Keratinocyte (primary cell): ENCODE results near the gene TEX44. TPM values are rescaled to one million over a fixed set of nuclear protein-coding genes. Genes with fewer than 3 reads are reported as not detected.
A peak's percentile ranks its signal among the peaks of the same experiment; 100 is the strongest.

Experiments
- DNase-seq: peaks from one replicate; pipeline ENCODE4 v3.0.0-alpha.2; 2011; ENCODE audit warnings: low read depth, missing footprints, low spot score
- FAIRE-seq: peaks from 2 replicates; lab custom pipeline; 2011; peaks lifted over from hg19 to GRCh38; lab: Jason Lieb, UNC
- H2AFZ ChIP-seq: 2 replicates; pipeline ENCODE4 v1.6.0; 2012; ENCODE audit warnings: low read length, control low read depth, inconsistent platforms; ENCODE audit not compliant: control insufficient read depth
- H3K27ac ChIP-seq: 2 replicates; pipeline ENCODE4 v1.5.1; 2011; ENCODE audit warnings: low read length; ENCODE audit not compliant: control insufficient read depth, insufficient read depth
- H3K27me3 ChIP-seq: 3 replicates; pipeline ENCODE4 v1.6.0; 2011; ENCODE audit warnings: low read length; ENCODE audit not compliant: control insufficient read depth, insufficient read depth; ENCODE audit errors: extremely low read depth
- H3K36me3 ChIP-seq, 2 experiments: 2 replicates in 1 of 2; 3 replicates in 1 of 2; pipeline ENCODE4 v1.5.1; 2011; ENCODE audit warnings: low read length in 2 of 2, mild to moderate bottlenecking in 1 of 2; ENCODE audit not compliant: control insufficient read depth in 2 of 2, insufficient read depth in 2 of 2; ENCODE audit errors: extremely low read depth in 1 of 2
- H3K4me1 ChIP-seq: 3 replicates; pipeline ENCODE4 v1.5.1; 2011; ENCODE audit warnings: low read length; ENCODE audit not compliant: control insufficient read depth, insufficient read depth; ENCODE audit errors: extremely low read depth
- H3K4me2 ChIP-seq: 3 replicates; pipeline ENCODE4 v1.6.0; 2011; ENCODE audit warnings: low read depth, low read length; ENCODE audit not compliant: control insufficient read depth, insufficient read depth; ENCODE audit errors: extremely low read depth
- H3K4me3 ChIP-seq, 3 experiments: fragments of 200-600 bp in 1 of 3; sonication (generic) in 1 of 3; 2 replicates in 2 of 3; 3 replicates in 1 of 3; pipeline ENCODE4 v1.5.1; 2011 to 2016; ENCODE audit warnings: low read length in 3 of 3, mild to moderate bottlenecking in 3 of 3, control low read depth in 2 of 3, inconsistent platforms in 1 of 3, low read depth in 1 of 3, mixed read lengths in 1 of 3, mixed run types in 1 of 3, moderate library complexity in 1 of 3; ENCODE audit not compliant: control insufficient read depth in 2 of 3, insufficient read depth in 2 of 3; ENCODE audit errors: extremely low read depth in 1 of 3
- H3K79me2 ChIP-seq: 2 replicates; pipeline ENCODE4 v1.6.0; 2012; ENCODE audit warnings: low read length; ENCODE audit not compliant: control insufficient read depth, insufficient read depth
- H3K9ac ChIP-seq: 3 replicates; pipeline ENCODE4 v1.6.0; 2011; ENCODE audit warnings: low read length; ENCODE audit not compliant: control insufficient read depth, insufficient read depth; ENCODE audit errors: extremely low read depth
- H3K9me1 ChIP-seq: 3 replicates; pipeline ENCODE4 v1.6.0; 2011; ENCODE audit warnings: low read length; ENCODE audit not compliant: control insufficient read depth, insufficient read depth; ENCODE audit errors: extremely low read depth
- H3K9me3 ChIP-seq: 2 replicates; pipeline ENCODE4 v1.5.1; 2012; ENCODE audit warnings: low read depth, low read length; ENCODE audit not compliant: control insufficient read depth
- H4K20me1 ChIP-seq: 3 replicates; pipeline ENCODE4 v1.6.0; 2011; ENCODE audit warnings: low read length; ENCODE audit not compliant: control insufficient read depth, insufficient read depth; ENCODE audit errors: extremely low read depth
- CTCF ChIP-seq, 3 experiments: IDR thresholded peaks in 1 of 3; conservative IDR thresholded peaks in 1 of 3; optimal IDR thresholded peaks in 1 of 3; 2 replicates in 2 of 3; 3 replicates in 1 of 3; pipeline versions ENCODE3 to v1.5.1; 2011; ENCODE audit warnings: low read length in 3 of 3, mild to moderate bottlenecking in 3 of 3, moderate library complexity in 2 of 3, control low read depth in 1 of 3, inconsistent platforms in 1 of 3; ENCODE audit not compliant: insufficient read depth in 2 of 3; ENCODE audit errors: extremely low read depth in 1 of 3
- EZH2 ChIP-seq: IDR thresholded peaks from one replicate; pipeline ENCODE4 v1.6.1; 2012; ENCODE audit warnings: inconsistent platforms, mild to moderate bottlenecking, low read length, moderate library complexity
- dilution Hi-C: fragments of 300-500 bp; cut with MboI; formaldehyde crosslinking; loops from one replicate; pipeline ENCODE4 v1.7.0; 2020; ENCODE audit warnings: low sequenced_read_pairs; ENCODE audit not compliant: extremely low pct_ligation_motif_present
- polyA plus RNA-seq, 5 experiments: library from polyadenylated mRNA; depleted of rRNA in 3 of 5; stranded (reverse) in 3 of 5; stranded (forward) in 1 of 5; unstranded in 1 of 5; fragments of >200 nt; gene quantifications; 1 replicate in 1 of 5; 2 replicates in 3 of 5; 3 replicates in 1 of 5; pipeline versions ENCODE4 v1.2.1 to v1.2.3, GENCODE V29; 2011 to 2012; ENCODE audit warnings: missing spikeins in 2 of 5, low read depth in 1 of 5, low replicate concordance in 1 of 5

Gene TEX44
- polyA plus RNA-seq, 1 donor (not counting 4 experiments of a cell fraction or from before 2014, with no cell fraction given) = not detected

GRCh38 chr2:231615058-231615671, 22.5 kb downstream of the TEX44 start:
- Histone ChIP-seq H3K9me3 (no peaks in the 10 kb centered on the region), H2AFZ (peak overlapping the region; percentile 77), H3K9me1 (peaks cover 3% of the 10 kb centered on the region), H3K4me1 (peaks cover 55% of the 10 kb centered on the region), H3K36me3 (no peaks in the 10 kb centered on the region), H3K4me3 (peak overlapping the region in 1 of 3 experiments; percentile 34), H4K20me1 (no peaks in the 10 kb centered on the region), H3K79me2 (no peaks in the 10 kb centered on the region), H3K27ac (peak overlapping the region; percentile 90), H3K27me3 (no peaks in the 10 kb centered on the region), H3K4me2 (peak overlapping the region; percentile 69), H3K9ac (peak overlapping the region; percentile 80)
- dilution Hi-C loops = no loop called here
- TF ChIP-seq EZH2 (no peak), CTCF (optimal IDR thresholded peaks at IDR 0.05 in 1 of 3, IDR thresholded peaks at IDR 0.05 in 1 of 3, conservative IDR thresholded peaks at IDR 0.05 in 1 of 3; ENCODE audit: extremely low read depth in 1 of 3, insufficient read depth in 2 of 3, low read length in 3 of 3) (peak in 1 of 3 experiments; percentile 52)
- FAIRE-seq = no peak
- DNase-seq = no peak

- Histone ChIP-seq H3K4me1 (peaks cover 65% of the 10 kb centered on the region), H3K4me3 (no peak overlapping the region), H3K79me2 (no peaks in the 10 kb centered on the region), H3K9me1 (peaks cover 3% of the 10 kb centered on the region), H4K20me1 (no peaks in the 10 kb centered on the region), H2AFZ (no peak overlapping the region), H3K27me3 (no peaks in the 10 kb centered on the region), H3K4me2 (no peak overlapping the region), H3K9me3 (no peaks in the 10 kb centered on the region), H3K36me3 (no peaks in the 10 kb centered on the region), H3K27ac (no peak overlapping the region), H3K9ac (no peak overlapping the region)
- DNase-seq (no peak), FAIRE-seq (no peak)
- dilution Hi-C loops = no loop called here
- TF ChIP-seq EZH2 = no peak
- TF ChIP-seq CTCF (optimal IDR thresholded peaks at IDR 0.05 in 1 of 3, IDR thresholded peaks at IDR 0.05 in 1 of 3, conservative IDR thresholded peaks at IDR 0.05 in 1 of 3; ENCODE audit: extremely low read depth in 1 of 3, insufficient read depth in 2 of 3, low read length in 3 of 3) = no peak
These were observed 23.6 kb downstream of the TEX44 start for GRCh38 chr2:231616296-231616695.
